ENCODE results near the gene WFDC1. TPM values are rescaled to one million over a fixed set of nuclear protein-coding genes. Genes with fewer than 3 reads are reported as not detected.

The WFDC1 gene
- total RNA-seq, 1 donor from 2014 or later = 0.34 TPM

GRCh38 chr16:84282533-84282932 lies 12.1 kb upstream of the WFDC1 start:
- FAIRE-seq (no peak), DNase-seq (ENCODE audit: low read depth) (no peak)
- Mint-ChIP-seq H3K4me1 (ENCODE audit: low read depth, unreplicated experiment) (peaks cover 2% of the 10 kb centered on the region), H3K4me3 (ENCODE audit: unreplicated experiment) (no peak overlapping the region), H3K36me3 (ENCODE audit: low read depth, unreplicated experiment) (no peaks in the 10 kb centered on the region), H3K9me3 (ENCODE audit: unreplicated experiment) (no peaks in the 10 kb centered on the region), H3K27me3 (ENCODE audit: low read depth, unreplicated experiment) (peaks cover 38% of the 10 kb centered on the region), H3K27ac (ENCODE audit: unreplicated experiment) (no peak overlapping the region)
- H3K4me1 ChIP-seq (ENCODE audit: insufficient read depth, low read length) = no peaks in the 10 kb centered on the region
- no peak overlapping the region for H3K9ac ChIP-seq (ENCODE audit: low read length)
- no peaks in the 10 kb centered on the region for H3K79me2 ChIP-seq (ENCODE audit: insufficient read depth, low read length)
- no peak overlapping the region for H3K4me2 ChIP-seq (ENCODE audit: low read length)
- H3K36me3 ChIP-seq (ENCODE audit: insufficient read depth, low read length) = no peaks in the 10 kb centered on the region
- H3K4me3 ChIP-seq (ENCODE audit: insufficient read depth, low read depth, low read length) = no peak overlapping the region
- no peak overlapping the region for H3K27ac ChIP-seq (ENCODE audit: low read depth, low read length)
- no peaks in the 10 kb centered on the region for H4K20me1 ChIP-seq (ENCODE audit: insufficient read depth, low read length)
- peaks cover 9% of the 10 kb centered on the region for H3K27me3 ChIP-seq (ENCODE audit: insufficient read depth, low read length)
- no peaks in the 10 kb centered on the region for H3K9me3 ChIP-seq (ENCODE audit: insufficient read depth, low read depth, low read length)
- no peak overlapping the region for H2AFZ ChIP-seq (ENCODE audit: low read depth, low read length)
- no peak for TF ChIP-seq EZH2 (IDR thresholded peaks at IDR 0.05; ENCODE audit: insufficient read depth, low read length)
- TF ChIP-seq CTCF (IDR thresholded peaks at IDR 0.05; ENCODE audit: insufficient read depth, low read depth, low read length) = no peak

- Mint-ChIP-seq H3K9me3 (ENCODE audit: unreplicated experiment) (no peaks in the 10 kb centered on the region), H3K4me1 (ENCODE audit: low read depth, unreplicated experiment) (peaks cover 2% of the 10 kb centered on the region), H3K4me3 (ENCODE audit: unreplicated experiment) (no peak overlapping the region), H3K27me3 (ENCODE audit: low read depth, unreplicated experiment) (peaks cover 39% of the 10 kb centered on the region), H3K27ac (ENCODE audit: unreplicated experiment) (no peak overlapping the region), H3K36me3 (ENCODE audit: low read depth, unreplicated experiment) (peaks cover 3% of the 10 kb centered on the region)
- Histone ChIP-seq H3K79me2 (ENCODE audit: insufficient read depth, low read length) (no peaks in the 10 kb centered on the region), H2AFZ (ENCODE audit: low read depth, low read length) (no peak overlapping the region), H4K20me1 (ENCODE audit: insufficient read depth, low read length) (no peaks in the 10 kb centered on the region), H3K27me3 (ENCODE audit: insufficient read depth, low read length) (peaks cover 15% of the 10 kb centered on the region), H3K27ac (ENCODE audit: low read depth, low read length) (no peak overlapping the region), H3K4me2 (ENCODE audit: low read length) (no peak overlapping the region), H3K4me1 (ENCODE audit: insufficient read depth, low read length) (no peaks in the 10 kb centered on the region), H3K36me3 (ENCODE audit: insufficient read depth, low read length) (no peaks in the 10 kb centered on the region), H3K4me3 (ENCODE audit: insufficient read depth, low read depth, low read length) (no peak overlapping the region), H3K9ac (ENCODE audit: low read length) (no peak overlapping the region), H3K9me3 (ENCODE audit: insufficient read depth, low read depth, low read length) (no peaks in the 10 kb centered on the region)
- no peak for FAIRE-seq
- TF ChIP-seq CTCF (IDR thresholded peaks at IDR 0.05; ENCODE audit: insufficient read depth, low read depth, low read length) = no peak
- no peak for TF ChIP-seq EZH2 (IDR thresholded peaks at IDR 0.05; ENCODE audit: insufficient read depth, low read length)
- no peak for DNase-seq (ENCODE audit: low read depth)
These were observed 11.1 kb upstream of the WFDC1 start for GRCh38 chr16:84283314-84284153.

GRCh38 chr16:84284154-84284722 lies 10.4 kb upstream of the WFDC1 start:
- Mint-ChIP-seq H3K27me3 (ENCODE audit: low read depth, unreplicated experiment) (peaks cover 46% of the 10 kb centered on the region), H3K4me1 (ENCODE audit: low read depth, unreplicated experiment) (peaks cover 2% of the 10 kb centered on the region), H3K4me3 (ENCODE audit: unreplicated experiment) (no peak overlapping the region), H3K27ac (ENCODE audit: unreplicated experiment) (no peak overlapping the region), H3K36me3 (ENCODE audit: low read depth, unreplicated experiment) (peaks cover 3% of the 10 kb centered on the region), H3K9me3 (ENCODE audit: unreplicated experiment) (no peaks in the 10 kb centered on the region)
- Histone ChIP-seq H3K27ac (ENCODE audit: low read depth, low read length) (no peak overlapping the region), H3K4me1 (ENCODE audit: insufficient read depth, low read length) (no peaks in the 10 kb centered on the region), H3K4me3 (ENCODE audit: insufficient read depth, low read depth, low read length) (no peak overlapping the region), H3K9ac (ENCODE audit: low read length) (no peak overlapping the region), H3K79me2 (ENCODE audit: insufficient read depth, low read length) (no peaks in the 10 kb centered on the region), H4K20me1 (ENCODE audit: insufficient read depth, low read length) (no peaks in the 10 kb centered on the region), H3K4me2 (ENCODE audit: low read length) (no peak overlapping the region), H3K27me3 (ENCODE audit: insufficient read depth, low read length) (peaks cover 18% of the 10 kb centered on the region), H3K36me3 (ENCODE audit: insufficient read depth, low read length) (no peaks in the 10 kb centered on the region), H3K9me3 (ENCODE audit: insufficient read depth, low read depth, low read length) (no peaks in the 10 kb centered on the region), H2AFZ (ENCODE audit: low read depth, low read length) (no peak overlapping the region)
- FAIRE-seq (no peak), DNase-seq (ENCODE audit: low read depth) (no peak)
- TF ChIP-seq CTCF (IDR thresholded peaks at IDR 0.05; ENCODE audit: insufficient read depth, low read depth, low read length) = no peak
- no peak for TF ChIP-seq EZH2 (IDR thresholded peaks at IDR 0.05; ENCODE audit: insufficient read depth, low read length)

All from astrocyte (in vitro differentiated cells and primary cell).